NCI-H1092 treated with DMSO at 0.1 percent for 48 hours (cell line): Measurements from ENCODE around the gene ST6GALNAC6.
"Not testable (repeated sequence)": the region's sequence is repeated elsewhere in the genome, so short reads cannot be mapped to it uniquely, and the experiment has no call there.

Experiments
- DNase-seq: peaks from one replicate; lab custom pipeline; 2025; lab: John Stamatoyannopoulos, UW

ST6GALNAC6 gene

GRCh38 chr9:127873223-127873691 is 26.1 kb downstream of the ST6GALNAC6 start:
- no peak for DNase-seq

GRCh38 chr9:127872369-127873222 is 26.8 kb downstream of the ST6GALNAC6 start:
- no peak for DNase-seq

GRCh38 chr9:127871531-127871930 is 27.9 kb downstream of the ST6GALNAC6 start:
- no peak for DNase-seq

GRCh38 chr9:127870887-127871286 is 28.5 kb downstream of the ST6GALNAC6 start:
- DNase-seq: no peak

GRCh38 chr9:127870153-127870491 is 29.3 kb downstream of the ST6GALNAC6 start:
- not testable (repeated sequence) for DNase-seq

GRCh38 chr9:127869310-127870152 is 29.9 kb downstream of the ST6GALNAC6 start:
- DNase-seq: peak; percentile 72

GRCh38 chr9:127868278-127868902 is 31.0 kb downstream of the ST6GALNAC6 start:
- no peak for DNase-seq

- DNase-seq: no peak
Observed at GRCh38 chr9:127867356-127868277, 31.8 kb downstream of the ST6GALNAC6 start.

- DNase-seq: no peak
Observed at GRCh38 chr9:127866535-127866934, 32.9 kb downstream of the ST6GALNAC6 start.

- no peak for DNase-seq
Observed at GRCh38 chr9:127865645-127866464, 33.5 kb downstream of the ST6GALNAC6 start.

- no peak for DNase-seq
Observed at GRCh38 chr9:127863191-127863621, 36.2 kb downstream of the ST6GALNAC6 start.

- no peak for DNase-seq
Observed at GRCh38 chr9:127862075-127863011, 37.1 kb downstream of the ST6GALNAC6 start.

- DNase-seq: no peak
Observed at GRCh38 chr9:127860779-127861178, 38.6 kb downstream of the ST6GALNAC6 start.

GRCh38 chr9:127860260-127860659 is 39.1 kb downstream of the ST6GALNAC6 start:
- no peak for DNase-seq

- DNase-seq: peak; percentile 85
Observed at GRCh38 chr9:127858041-127858512, 41.3 kb downstream of the ST6GALNAC6 start.

GRCh38 chr9:127857278-127857677 is 42.1 kb downstream of the ST6GALNAC6 start:
- DNase-seq: no peak

GRCh38 chr9:127856729-127857116 is 42.7 kb downstream of the ST6GALNAC6 start:
- no peak for DNase-seq

- no peak for DNase-seq
Observed at GRCh38 chr9:127856094-127856728, 43.2 kb downstream of the ST6GALNAC6 start.

- DNase-seq: no peak
Observed at GRCh38 chr9:127855522-127855921, 43.9 kb downstream of the ST6GALNAC6 start.
